ENCODE results near the gene BCAS1.

BCAS1 gene

DNA sequence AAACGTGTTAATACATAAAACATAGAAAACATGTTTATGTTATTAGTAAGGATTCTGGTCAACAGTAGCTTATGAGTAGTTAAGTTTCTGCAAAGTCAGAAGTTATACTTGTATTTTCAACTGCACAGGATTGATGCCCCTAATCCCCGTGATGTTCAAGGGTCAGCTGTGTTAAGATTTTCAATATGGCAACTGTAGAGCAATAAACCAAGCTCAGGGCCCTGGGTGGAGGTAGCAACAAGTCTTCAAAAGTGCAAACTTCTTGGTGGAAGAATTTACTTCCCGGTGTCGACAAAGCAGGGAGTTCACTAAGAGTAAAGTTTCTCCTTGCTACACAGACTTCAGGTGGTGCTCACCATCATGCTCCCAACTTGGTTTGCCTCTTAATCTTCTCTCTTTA lies 4.1 kb upstream of the BCAS1 start:
- DNase-seq (ENCODE audit: low read depth): no peak

DNA sequence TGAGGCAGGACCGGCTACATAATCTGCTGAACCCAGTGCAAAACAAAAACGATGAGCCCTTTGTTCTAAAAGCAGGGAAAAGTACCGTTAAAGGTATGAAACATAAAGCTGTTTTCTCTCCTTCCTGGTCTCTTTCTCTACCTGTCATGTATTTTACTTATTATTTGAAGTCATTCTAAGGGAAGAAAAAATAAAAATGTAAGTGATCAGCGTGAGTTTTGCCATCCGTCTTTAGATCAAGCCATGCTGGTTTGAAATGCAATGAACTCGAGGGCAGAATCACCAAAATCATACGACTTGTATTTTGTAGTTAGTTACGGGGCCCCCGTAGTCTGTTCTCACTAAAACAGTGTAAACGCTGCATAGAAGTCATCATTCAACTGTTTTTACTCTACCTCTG lies 2.9 kb upstream of the BCAS1 start:
- no peak for DNase-seq (ENCODE audit: low read depth)

DNA sequence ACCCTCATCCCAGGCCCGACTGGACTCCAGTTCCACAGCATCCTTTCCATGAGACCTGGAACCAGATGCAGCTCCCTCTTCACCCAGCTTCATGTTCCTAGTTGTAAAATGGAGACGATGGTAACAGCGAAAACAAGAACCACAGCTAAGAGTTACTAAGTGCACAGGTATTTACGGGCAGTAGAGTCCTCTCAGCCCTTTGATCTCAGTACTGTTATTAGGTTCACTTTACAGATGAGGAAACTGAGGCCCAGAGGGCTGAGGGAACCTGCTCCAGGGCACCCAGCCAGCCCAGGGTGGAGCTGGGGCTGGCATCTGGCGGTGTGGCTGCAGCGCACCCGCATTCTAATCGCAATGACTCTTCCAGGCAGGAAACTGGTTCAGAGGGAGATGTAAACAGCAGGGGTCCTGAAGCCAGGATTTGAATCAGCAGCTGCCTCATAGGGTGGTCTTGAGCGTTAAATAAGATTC lies 858 bp downstream of the BCAS1 start:
- DNase-seq (ENCODE audit: low read depth): no peak

DNA sequence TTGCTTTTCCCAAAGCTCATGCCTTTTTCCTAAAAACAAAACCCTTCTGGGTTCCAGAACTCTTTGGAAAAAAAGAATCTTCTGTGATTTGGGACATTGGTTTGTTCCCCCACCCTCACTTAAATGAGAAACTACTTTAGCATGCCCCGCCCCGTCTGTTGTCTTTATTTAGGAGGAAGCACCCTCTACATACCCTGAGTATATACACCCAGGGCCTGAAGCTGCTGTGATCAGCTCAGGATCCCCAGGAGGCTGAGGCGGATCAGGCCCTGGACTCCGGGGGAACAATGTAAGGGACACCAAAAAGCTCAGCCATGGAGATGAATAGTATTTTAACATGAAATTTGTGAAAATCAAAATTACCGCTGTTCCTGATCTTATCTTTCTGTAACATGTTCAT lies 1.4 kb downstream of the BCAS1 start:
- DNase-seq (ENCODE audit: low read depth): no peak

DNA sequence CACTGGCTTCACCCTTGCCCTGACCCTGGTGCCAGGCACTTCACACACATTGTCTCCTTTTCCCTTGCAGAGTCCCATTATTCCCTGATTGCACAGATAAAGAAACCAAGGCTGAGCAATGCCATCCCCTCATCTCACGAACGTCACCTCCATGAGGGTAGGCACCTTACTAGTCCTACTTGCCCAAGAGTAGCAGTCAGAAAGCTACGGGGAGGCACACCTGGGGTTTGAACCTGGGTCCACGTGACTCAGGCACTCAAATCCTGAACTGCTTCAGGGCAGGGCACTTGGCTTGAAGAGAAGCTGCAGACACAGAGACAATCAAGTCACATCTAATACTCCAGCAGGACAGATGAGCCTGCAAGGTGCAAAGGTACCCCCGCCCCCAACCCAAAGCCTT lies 1.9 kb downstream of the BCAS1 start:
- no peak for DNase-seq (ENCODE audit: low read depth)

DNA sequence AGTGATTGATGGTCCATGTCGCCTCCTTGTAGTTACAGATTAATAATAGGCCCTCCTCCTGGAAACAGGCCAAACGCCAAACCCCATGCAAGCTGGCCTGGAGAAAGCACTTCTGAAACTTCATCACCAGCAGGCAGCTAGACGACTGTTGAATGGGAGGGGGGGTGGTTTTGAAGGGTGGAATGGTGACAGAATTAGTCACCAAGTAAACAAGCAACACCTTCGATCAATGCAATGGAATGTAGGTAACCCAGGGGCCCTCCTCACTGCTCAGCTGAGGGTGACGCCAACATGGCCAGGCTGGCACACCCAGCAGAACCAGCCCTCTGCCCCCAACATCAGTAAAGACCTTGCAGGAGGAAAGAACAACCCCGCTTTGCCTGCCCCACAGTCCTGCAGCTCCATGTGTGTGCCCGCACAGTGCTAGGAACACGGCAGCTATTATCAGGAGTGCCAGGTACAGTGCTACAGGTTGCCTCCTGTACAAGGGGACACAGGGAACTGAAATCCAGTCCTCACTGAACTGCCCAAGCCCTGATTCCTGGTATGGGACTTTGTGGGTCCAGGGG lies 2.7 kb downstream of the BCAS1 start:
- DNase-seq (ENCODE audit: low read depth): no peak

DNA sequence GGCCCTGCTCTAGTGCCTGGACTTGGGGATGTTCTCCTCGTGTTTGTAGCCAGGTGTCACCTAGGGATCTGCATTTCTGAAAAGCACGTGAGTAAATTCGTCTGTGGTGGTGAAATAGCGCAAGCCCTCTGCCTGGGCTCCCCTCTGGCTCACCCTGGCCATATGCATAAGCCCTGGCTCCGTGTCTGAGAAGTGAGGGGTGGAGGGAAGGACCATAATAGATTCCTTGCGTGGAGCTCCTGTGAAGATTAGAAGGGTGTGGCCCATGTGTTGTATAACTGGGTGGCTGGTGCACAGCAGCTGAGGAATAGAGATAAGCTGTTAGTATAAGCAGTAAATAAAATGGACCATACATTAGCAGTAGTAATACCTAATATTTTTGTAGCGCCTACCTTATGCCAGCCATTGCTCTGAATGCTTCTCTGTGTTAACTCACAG lies 4.8 kb downstream of the BCAS1 start:
- DNase-seq (ENCODE audit: low read depth): no peak

DNA sequence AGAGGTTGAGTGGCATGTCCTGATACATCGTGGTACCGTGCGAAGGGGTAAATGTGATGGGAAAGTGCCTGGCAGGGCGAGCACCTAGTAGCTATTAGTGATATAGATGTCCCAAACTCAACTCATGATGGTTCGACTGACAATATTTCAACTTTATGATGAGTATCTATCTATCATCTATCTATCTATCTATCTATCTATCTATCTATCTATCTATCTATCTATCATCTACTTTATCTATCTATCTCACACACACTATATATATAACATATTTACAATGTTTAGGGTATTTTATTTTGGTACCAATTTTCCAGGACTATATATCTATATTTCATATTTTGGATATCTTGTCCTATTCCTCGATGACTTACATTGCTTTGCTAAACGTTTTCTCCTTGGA lies 5.5 kb downstream of the BCAS1 start:
- no peak for DNase-seq (ENCODE audit: low read depth)

DNA sequence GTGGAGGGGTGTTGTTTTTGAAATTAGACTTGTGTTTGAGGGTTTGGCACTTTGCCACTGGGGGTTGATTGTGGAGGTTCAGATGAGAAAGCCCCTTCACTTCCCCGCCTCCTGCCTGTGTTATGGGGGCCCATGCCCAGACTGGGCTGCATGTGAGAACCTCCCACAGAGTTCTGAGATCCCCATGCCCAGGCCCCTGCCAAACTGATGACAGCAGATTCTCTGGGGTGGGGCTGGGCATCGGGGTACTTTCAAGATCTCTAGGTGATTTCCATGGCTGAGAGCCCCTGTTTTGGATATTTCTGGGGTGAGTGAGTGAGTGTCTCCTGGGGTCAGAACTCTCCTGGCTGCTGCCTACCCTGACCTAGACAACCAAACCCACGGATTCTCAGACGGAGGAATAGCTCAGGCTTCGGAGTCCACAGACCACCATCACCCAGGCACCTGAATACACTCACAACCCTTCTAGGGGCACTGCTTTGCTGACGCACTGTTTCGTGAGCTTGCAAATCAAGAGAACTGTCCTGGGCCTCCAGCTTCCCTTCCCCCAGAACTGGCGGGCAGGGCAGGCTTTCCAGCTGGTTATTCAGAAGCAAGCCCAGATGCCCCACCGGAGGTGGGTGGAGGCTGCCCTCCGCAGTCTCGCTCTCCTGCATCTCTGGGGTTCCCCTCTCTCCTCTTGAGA lies 6.3 kb downstream of the BCAS1 start:
- peak; percentile 13 for DNase-seq (ENCODE audit: low read depth)

DNA sequence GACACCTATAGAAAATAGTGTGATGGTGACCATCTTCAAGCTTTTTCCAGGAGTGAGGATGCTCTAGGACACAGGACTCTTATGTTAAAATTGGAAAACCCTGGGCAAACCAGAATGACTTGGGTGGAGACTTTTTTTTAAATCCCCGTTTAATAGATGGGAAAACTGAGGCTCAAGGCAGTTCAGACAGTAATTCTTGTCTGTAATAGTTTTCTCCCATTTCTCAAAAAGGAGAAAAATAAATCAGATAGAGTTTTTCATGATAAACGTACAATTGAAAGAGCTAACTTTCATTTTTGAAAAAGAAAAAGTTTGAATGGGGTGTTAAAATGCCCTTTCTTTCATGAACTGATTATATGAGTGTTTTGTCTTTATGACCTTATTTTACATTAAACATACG lies 6.8 kb downstream of the BCAS1 start:
- no peak for DNase-seq (ENCODE audit: low read depth)

DNA sequence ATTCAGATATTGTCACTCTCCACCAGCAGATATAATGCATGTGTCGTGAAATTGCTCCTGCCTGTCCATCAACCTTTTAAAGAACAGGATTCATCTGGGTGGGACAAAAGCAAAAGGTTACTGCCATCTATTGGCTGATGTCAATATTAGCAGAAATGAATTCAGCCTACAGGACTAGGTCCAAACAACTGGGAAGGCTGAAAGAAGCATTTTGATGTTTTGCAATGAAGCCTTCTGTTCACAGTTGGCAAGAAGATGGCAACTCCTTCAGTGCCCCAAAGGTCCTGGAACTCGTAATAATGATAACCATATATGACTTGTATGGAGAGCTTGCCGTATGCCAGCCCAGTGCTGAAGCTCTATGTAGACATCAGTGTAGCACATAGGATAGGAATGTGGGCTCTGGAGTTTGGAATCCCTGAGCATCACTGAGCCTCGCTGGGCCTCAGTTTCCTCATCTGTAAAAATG lies 7.5 kb downstream of the BCAS1 start:
- DNase-seq (ENCODE audit: low read depth): no peak

DNA sequence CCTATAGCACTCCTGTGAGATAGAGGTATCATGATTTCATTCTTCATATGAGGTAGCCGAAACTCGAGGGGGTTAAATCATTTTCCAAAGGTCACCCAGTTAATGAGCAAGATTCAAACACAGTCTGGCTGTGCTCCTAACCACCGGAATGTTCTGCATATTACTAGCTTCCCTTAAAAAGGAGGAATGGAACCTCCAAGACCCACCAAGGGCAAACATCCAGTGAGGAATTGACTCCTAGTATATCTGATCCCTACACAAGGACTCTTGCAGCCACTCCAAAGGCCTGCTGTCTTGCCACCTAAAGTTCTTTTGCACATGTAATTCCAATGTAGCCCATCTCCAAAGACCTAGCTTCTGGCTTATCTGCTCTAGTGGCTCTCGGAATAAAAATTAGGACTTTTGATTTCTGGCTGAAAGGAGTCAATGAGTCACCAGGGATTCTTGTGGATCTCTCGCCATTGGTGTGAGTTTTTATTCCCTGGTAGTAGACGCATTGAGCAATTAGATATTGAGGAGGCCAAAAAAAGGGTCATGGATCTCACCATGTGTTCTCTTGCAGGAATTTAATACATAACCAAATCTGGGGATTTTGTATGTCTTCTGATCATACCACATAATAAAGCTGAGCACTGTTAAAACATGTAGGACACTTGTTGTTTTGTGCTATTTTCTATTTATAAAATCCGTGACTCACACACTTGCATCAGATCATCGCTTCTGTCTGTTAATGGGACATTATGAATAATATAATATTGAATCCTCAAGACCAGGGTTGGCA lies 9.1 kb downstream of the BCAS1 start:
- no peak for DNase-seq (ENCODE audit: low read depth)

DNA sequence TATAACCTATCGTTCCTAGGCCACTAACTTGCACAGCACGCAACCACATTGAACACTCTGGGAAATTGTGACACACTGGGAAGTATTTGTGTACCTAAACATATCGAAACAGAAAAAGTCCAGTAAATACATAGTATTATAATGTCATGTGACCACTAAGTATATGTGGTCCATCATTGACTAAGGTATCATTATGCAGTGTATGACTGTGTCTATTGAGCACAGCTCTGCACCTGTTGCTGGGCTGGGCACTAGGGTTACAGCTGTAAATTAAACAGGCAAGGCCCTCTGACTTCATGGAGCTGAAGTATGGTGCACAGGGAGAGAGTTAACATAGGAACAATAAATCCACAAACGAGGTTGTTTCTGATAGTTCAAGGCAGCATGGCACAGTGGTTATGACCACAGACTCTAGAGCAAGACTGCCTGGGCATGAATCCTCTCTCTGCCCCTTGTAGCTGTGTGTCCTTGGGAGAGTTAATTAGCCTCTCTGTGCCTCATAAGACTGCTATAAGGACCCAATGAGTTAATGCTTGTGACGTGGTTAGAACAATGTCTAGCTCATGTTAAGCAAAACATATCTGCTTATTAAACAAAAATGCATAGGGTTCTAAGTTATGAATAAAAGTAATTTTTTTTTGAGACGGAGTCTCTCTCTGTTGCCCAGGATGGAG lies 10.6 kb downstream of the BCAS1 start:
- no peak for DNase-seq (ENCODE audit: low read depth)

DNA sequence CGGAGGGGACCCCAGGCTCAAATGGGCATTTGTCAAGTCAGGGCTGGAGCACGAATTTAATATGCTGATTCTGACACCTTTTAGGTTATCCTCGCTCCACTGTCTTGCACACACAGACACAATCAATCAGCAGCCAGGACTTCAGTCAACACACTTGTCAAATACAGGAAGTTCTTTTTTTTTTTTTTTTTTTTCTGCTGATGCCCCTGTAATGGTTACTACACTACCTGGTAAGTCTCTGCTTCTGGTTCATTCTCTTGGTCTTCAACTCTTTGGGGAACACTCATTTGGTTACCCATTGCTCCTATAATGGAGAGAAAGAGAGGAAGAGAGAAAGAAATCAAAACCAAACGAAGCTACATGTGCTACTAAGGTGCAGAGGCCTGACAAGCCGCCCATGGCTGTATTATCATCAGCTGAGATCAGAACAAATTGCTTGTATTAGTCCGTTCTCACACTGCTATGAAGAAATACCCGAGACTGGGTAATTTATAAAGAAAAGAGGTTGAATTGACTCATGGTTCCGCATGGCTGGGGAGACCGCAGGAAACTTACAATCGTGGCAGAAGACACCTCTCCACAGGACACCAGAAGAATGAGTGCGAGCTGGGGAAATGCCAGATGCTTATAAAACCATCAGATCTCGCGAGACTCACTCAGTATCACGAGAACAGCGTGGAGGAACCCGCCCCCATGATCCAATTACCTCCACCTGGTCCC lies 11.8 kb downstream of the BCAS1 start:
- no peak for DNase-seq (ENCODE audit: low read depth)

DNA sequence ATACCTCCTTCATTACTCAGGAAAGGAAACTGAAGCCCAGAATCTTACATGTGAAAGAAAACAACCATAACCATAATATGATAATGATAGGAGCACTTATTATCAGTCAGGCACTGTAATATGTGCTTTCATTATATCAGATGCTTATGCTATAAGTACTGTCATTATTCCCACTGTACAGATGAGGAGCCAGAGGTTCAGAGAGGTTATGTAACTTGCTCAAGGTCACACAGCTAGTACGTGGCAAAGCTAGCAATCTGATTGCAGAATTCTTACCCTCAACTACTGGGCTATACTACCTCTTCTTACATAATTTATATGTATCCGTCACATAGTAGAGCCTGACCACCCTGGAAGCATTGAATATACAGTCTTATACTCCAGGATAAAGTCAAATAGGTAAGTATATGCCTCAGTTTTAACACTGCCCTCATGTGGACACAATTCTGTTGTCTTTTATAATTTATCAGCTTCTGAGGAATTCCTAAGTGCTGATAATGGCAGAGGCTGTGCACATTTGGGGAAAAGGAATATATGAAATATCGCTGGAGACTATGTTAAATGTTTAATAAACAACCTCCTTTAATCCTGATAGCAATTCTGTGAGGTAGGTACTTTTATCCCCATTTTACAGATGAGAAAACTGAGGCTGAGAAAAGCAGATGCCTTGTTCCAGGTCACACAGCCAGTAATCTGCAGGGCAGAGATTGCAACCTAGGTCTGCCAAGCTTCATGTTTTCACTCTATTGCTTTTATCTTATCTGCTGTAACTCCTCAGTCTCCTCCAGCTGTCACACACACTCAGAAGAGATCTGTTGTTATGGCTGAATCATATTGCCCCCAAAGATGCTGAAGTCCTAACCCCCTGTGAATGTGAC lies 13.4 kb downstream of the BCAS1 start:
- no peak for DNase-seq (ENCODE audit: low read depth)

DNA sequence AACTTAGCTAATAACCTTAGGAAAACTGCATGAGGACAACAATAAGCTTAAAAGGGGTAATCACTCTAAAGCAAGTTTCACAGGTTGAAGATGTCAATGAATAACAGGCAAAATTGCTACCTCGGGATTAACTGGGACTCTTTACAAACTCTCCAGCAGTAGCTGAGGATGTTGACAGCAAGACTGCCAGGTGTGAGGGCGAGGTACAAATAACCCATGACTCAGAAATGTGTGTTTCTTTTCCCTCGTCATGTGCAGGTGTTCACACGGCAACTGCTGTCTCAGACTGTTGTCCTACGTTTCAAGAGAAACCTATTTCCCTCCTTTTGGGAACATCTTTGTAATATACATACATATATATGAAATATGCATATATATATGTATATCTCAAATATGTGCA lies 15.9 kb downstream of the BCAS1 start:
- DNase-seq (ENCODE audit: low read depth): no peak

DNA sequence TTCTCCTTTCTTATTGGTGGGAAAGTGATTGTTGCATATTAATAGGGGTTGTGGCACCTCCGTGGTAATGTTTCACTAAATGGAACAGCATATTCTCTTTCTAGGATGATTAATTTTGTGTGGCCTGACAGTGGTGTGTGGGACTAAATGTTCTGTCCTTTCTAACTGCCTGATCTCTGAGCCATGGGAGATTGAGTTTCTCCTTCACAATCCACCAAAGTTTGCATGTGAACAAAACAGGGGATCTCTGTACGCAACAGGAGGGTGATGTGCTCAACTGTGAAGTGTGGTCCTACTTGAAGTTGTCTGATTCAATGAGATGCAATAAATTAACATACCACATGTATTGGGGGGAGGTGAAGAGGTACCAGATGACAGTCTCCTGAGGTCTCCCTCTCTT lies 19.3 kb downstream of the BCAS1 start:
- DNase-seq (ENCODE audit: low read depth): no peak

DNA sequence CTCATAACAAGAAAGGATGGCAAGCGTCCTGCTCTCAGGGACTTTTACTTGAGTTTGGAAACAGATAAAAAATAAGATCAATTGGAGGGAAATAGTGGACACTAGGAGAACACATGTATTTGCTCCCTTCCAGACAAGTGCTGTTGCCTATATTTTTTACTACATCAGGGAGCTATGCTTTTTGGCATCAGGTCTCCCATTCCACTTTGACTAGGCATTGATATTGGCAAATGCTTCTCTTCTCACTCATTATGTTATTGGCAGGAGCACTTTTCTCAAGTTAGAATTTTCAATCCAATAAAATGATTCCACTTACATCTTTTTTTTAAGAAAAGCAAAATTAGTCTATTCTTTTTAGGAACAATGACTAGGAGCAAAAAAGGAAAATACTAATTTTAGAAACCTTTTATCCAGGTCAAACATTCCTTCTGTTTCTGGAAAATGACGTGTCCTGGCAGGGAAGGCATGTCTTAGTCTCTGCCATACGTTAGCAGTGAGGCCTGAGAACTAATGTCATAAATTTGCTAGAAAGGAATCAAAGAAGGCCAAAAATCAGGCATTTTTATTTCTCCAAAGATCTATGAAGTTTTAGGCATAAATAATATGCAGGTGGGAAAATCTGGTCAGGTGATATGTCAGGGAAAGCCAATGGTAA lies 21.4 kb downstream of the BCAS1 start:
- DNase-seq (ENCODE audit: low read depth): no peak

DNA sequence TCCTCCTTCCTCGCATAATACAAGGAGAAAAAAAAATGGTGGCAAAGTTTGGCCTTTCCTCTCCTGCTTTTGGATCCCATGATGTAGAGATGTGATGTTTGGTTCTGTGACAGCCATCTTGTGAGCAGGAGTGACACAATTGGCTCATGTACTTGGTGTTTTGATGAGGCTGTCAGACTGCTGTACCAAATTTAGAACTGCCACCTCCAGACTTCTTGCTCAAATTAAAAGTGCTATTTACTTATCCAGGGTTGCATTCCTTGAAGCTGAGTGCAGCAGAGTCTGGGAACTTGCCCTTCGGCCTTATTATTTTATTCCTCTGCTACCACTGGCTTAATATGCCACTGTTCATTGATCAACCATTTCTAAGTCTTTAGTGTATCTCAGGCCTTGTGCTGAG lies 21.9 kb downstream of the BCAS1 start:
- DNase-seq (ENCODE audit: low read depth): no peak

DNA sequence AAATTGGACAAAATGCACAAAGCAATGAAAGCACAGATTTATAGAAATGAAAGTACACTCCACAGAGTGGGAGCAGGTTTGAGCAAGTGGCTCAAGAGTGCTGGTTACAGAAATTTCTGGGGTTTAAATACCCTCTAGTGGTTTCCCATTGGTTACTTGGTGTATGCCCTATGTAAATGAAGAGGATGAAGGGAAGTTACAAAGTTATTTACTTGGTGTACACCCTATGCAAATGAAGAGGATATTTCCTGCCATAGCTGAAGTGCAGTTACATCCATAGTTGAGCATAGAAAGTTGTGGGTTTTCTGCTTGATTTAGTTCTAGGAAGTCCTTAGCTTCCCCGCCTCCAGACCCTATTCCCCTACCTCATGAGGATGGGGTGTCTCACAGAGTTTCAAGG lies 22.7 kb downstream of the BCAS1 start:
- no peak for DNase-seq (ENCODE audit: low read depth)
